Thyroid gland (tissue), 4 donors: ENCODE results near the gene AP4B1. TPM values are rescaled to one million over a fixed set of nuclear protein-coding genes. Genes with fewer than 3 reads are reported as not detected.

Experiments used
- DNase-seq, 2 donors: peaks; one replicate each; pipeline ENCODE4 v3.0.0-alpha.2; 2019
- H3K27ac ChIP-seq, 3 donors: fragments of 200-600 bp; sonication (generic); 1 replicate in 2 of 3; 2 replicates in 1 of 3; pipeline ENCODE4 v1.5.1; 2016 to 2019; ENCODE audit warnings: mild to moderate bottlenecking in 1 of 3, moderate library complexity in 1 of 3
- H3K27me3 ChIP-seq: fragments of 200-600 bp; sonication (generic); one replicate; pipeline ENCODE4 v1.5.1; 2019
- H3K36me3 ChIP-seq, 2 donors: fragments of 200-600 bp; sonication (generic); one replicate each; pipeline ENCODE4 v1.5.1; 2016 to 2019
- H3K4me1 ChIP-seq, 2 donors: fragments of 200-600 bp; sonication (generic); one replicate each; pipeline ENCODE4 v1.5.1; 2017 to 2019
- H3K4me3 ChIP-seq, 3 donors: fragments of 200-600 bp; sonication (generic); replicated peaks in 1 of 3; 1 replicate in 2 of 3; 2 replicates in 1 of 3; pipeline ENCODE4 v1.5.1; 2016; ENCODE audit warnings: mild to moderate bottlenecking in 1 of 3
- H3K9me3 ChIP-seq: fragments of 200-600 bp; sonication (generic); one replicate; pipeline ENCODE4 v1.5.1; 2017
- POLR2A ChIP-seq, 2 donors: fragments of 450-650 bp; IDR thresholded peaks; one replicate each; pipeline ENCODE4 v1.6.1; 2017; ENCODE audit warnings: antibody characterized with exemption in 2 of 2, mild to moderate bottlenecking in 2 of 2, moderate library complexity in 1 of 2
- WGBS, 2 donors: methylation state at CpG; one replicate each; pipeline ENCODE4 v1.1.5; 2017; 5-methylcytosine and 5-hydroxymethylcytosine counted together
- intact Hi-C: fragments of 100-400 bp; cut with DNase I; formaldehyde crosslinking; loops from one replicate; pipeline ENCODE4 v1.15.1; 2023
- total RNA-seq, 4 donors: library from RNA; depleted of rRNA; stranded (reverse); fragments of >200 nt; gene quantifications; one replicate each; pipeline ENCODE4 v1.2.3, GENCODE V29; 2016
- TF ChIP-seq, protein P1 (sequence below), 6 experiments: fragments of 200-600 bp in 3 of 6; fragments of 450-650 bp in 3 of 6; sonication (generic) in 3 of 6; IDR thresholded peaks; one replicate each; pipeline ENCODE4 v1.5.1; 2016 to 2019; ENCODE audit warnings: antibody characterized with exemption in 6 of 6, mild to moderate bottlenecking in 2 of 6, inconsistent platforms in 1 of 6, moderate library complexity in 1 of 6

The AP4B1 gene
- total RNA-seq, 4 donors from 2014 or later = 9.7 to 14.8 (median 14.0) TPM

DNA sequence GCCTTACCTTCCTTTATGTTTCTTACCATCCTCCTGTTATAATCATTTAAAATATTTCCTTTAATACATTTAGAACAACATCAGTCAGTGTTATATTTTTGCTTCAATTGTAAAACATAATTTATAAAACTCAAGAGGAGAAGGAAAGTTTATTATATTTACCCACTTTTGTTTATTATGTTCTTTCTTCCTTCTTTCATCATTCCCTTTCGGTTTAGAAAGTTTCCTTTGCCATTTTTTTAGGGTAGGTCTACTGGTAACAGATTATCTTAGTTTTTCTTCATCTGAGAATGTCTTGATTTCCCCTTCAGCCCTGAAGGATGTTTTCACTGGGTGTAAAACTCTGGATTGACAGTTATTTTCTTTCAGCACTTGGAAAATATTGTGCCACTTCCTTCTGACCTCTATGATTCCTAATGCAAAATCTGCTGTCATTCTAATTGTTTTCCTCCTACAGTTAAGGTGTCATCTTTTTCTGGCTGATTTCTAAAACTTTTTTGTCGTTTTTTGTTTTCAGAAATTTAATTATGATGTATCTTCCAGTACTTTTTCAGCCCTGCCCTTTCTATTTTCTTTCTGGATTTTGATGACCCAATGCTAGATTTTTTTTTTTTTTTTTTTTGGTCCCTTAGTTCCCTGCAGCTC, 58.1 kb downstream of the AP4B1 start:
- H3K27ac ChIP-seq = no peak overlapping the region
- H3K36me3 ChIP-seq = no peaks in the 10 kb centered on the region
- WGBS, 2 donors = 65 to 82% methylated on average over 2 of the region's 2 CpGs
- no peaks in the 10 kb centered on the region for H3K9me3 ChIP-seq
- no peak for TF ChIP-seq POLR2A (IDR thresholded peaks at IDR 0.05)
- TF ChIP-seq, protein P1, sequence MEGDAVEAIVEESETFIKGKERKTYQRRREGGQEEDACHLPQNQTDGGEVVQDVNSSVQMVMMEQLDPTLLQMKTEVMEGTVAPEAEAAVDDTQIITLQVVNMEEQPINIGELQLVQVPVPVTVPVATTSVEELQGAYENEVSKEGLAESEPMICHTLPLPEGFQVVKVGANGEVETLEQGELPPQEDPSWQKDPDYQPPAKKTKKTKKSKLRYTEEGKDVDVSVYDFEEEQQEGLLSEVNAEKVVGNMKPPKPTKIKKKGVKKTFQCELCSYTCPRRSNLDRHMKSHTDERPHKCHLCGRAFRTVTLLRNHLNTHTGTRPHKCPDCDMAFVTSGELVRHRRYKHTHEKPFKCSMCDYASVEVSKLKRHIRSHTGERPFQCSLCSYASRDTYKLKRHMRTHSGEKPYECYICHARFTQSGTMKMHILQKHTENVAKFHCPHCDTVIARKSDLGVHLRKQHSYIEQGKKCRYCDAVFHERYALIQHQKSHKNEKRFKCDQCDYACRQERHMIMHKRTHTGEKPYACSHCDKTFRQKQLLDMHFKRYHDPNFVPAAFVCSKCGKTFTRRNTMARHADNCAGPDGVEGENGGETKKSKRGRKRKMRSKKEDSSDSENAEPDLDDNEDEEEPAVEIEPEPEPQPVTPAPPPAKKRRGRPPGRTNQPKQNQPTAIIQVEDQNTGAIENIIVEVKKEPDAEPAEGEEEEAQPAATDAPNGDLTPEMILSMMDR (IDR thresholded peaks at IDR 0.05) = no peak
- intact Hi-C loops = no loop called here
- H3K27me3 ChIP-seq = no peaks in the 10 kb centered on the region
- no peak overlapping the region for H3K4me3 ChIP-seq
- H3K4me1 ChIP-seq = no peaks in the 10 kb centered on the region
- DNase-seq = no peak

Other genes starting within 250 kb of the AP4B1 start
- gene PHTF1, start 145.3 kb downstream of the AP4B1 start, total RNA-seq = 10 to 100 TPM; 14.4 to 25.4 (median 20.9) TPM
- gene RSBN1, start 92.3 kb downstream of the AP4B1 start, total RNA-seq = 10 to 100 TPM; 23.7 to 31.5 (median 26.8) TPM
- 1 to 10 TPM in 2 of 4 donors, under 1 TPM in 1, not detected in 1; 0.89 to 6.2 (median 2.6) TPM for gene PTPN22, start 33.1 kb downstream of the AP4B1 start, total RNA-seq
- gene BCL2L15, start 17.2 kb downstream of the AP4B1 start, total RNA-seq = under 1 TPM; 0.13 to 0.89 (median 0.50) TPM
- gene DCLRE1B, start 527 bp upstream of the AP4B1 start, total RNA-seq = 1 to 10 TPM; 3.2 to 5.0 (median 4.1) TPM
- 100 to 1,000 TPM in 1 of 4 donors, 10 to 100 TPM in 3; 65.8 to 102 (median 84.7) TPM for gene HIPK1, start 24.5 kb upstream of the AP4B1 start, total RNA-seq
- 10 to 100 TPM; 20.2 to 28.3 (median 24.8) TPM for gene OLFML3, start 74.7 kb upstream of the AP4B1 start, total RNA-seq
- gene SYT6, start 249.1 kb upstream of the AP4B1 start, total RNA-seq = 1 to 10 TPM in 1 of 4 donors, not detected in 3; 1.4 TPM